Measurements from ENCODE around the gene PALLD. TPM values are rescaled to one million over a fixed set of nuclear protein-coding genes. Genes with fewer than 3 reads are reported as not detected.

Gene PALLD
- polyA plus RNA-seq, 3 donors: 6.1 to 11.8 (median 9.9) TPM

- no peaks in the 10 kb centered on the region for H3K27me3 ChIP-seq (ENCODE audit: control insufficient read depth in 2 of 2, insufficient read depth in 2 of 2, low read length in 2 of 2)
- no peaks in the 10 kb centered on the region for H4K20me1 ChIP-seq (ENCODE audit: insufficient read depth, low read length)
- H3K36me3 ChIP-seq (replicated peaks in 1 of 2; ENCODE audit: control insufficient read depth in 1 of 2, insufficient read depth in 2 of 2, low read length in 2 of 2): no peaks in the 10 kb centered on the region
- H3K36me3 Mint-ChIP-seq: no peaks in the 10 kb centered on the region
- H3K9ac ChIP-seq (ENCODE audit: insufficient read depth, low read length, poor library complexity, severe bottlenecking): no peak overlapping the region
- H3K4me1 ChIP-seq (ENCODE audit: control insufficient read depth in 1 of 2, insufficient read depth in 2 of 2, low read length in 2 of 2): no peaks in the 10 kb centered on the region
- peaks cover 3% of the 10 kb centered on the region for H3K4me1 Mint-ChIP-seq
- H3K4me3 Mint-ChIP-seq: no peak overlapping the region
- TF ChIP-seq CTCF (IDR thresholded peaks at IDR 0.05): no peak
- peaks cover 0 to 3% (median 2%) of the 10 kb centered on the region in 3 donors for H3K27me3 Mint-ChIP-seq (ENCODE audit: low read depth in 3 of 3)
- H3K79me2 ChIP-seq (ENCODE audit: insufficient read depth, low read length): no peaks in the 10 kb centered on the region
- DNase-seq: no peak
- H3K9me3 ChIP-seq (replicated peaks in 1 of 2; ENCODE audit: control insufficient read depth in 1 of 2, insufficient read depth in 1 of 2, low read length in 2 of 2): no peaks in the 10 kb centered on the region
- intact Hi-C loops (cut with micrococcal nuclease): loop anchor here in 1 of 2 donors (10.0 kb wide), 1 partner anchor 369 kb away; no protein-coding TSS in a partner anchor
- no peak overlapping the region for H3K4me3 ChIP-seq (replicated peaks in 1 of 3; ENCODE audit: low read depth in 2 of 3, low read length in 3 of 3)
- H3K9me3 Mint-ChIP-seq: peaks cover 0 to 3% (median 0%) of the 10 kb centered on the region in 7 donors
- H3K27ac ChIP-seq (ENCODE audit: low read depth in 1 of 2, low read length in 2 of 2): no peak overlapping the region
- no peak overlapping the region for H3K27ac Mint-ChIP-seq
- WGBS (ENCODE audit: insufficient coverage): 100% methylated on average over 1 of the region's 8 CpGs
- no peak overlapping the region for H3K4me2 ChIP-seq (replicated peaks; ENCODE audit: extremely low read depth, low read length, poor library complexity, severe bottlenecking)
- H2AFZ ChIP-seq (ENCODE audit: insufficient read depth, low read depth, low read length, poor library complexity, severe bottlenecking): no peak overlapping the region
Observed at GRCh38 chr4:168553714-168554370, 57.0 kb downstream of the PALLD start.

GRCh38 chr4:168555437-168555836 is 58.6 kb downstream of the PALLD start:
- H3K9ac ChIP-seq (ENCODE audit: insufficient read depth, low read length, poor library complexity, severe bottlenecking): no peak overlapping the region
- H3K36me3 ChIP-seq (replicated peaks in 1 of 2; ENCODE audit: control insufficient read depth in 1 of 2, insufficient read depth in 2 of 2, low read length in 2 of 2): no peaks in the 10 kb centered on the region
- H3K4me3 ChIP-seq (replicated peaks in 1 of 3; ENCODE audit: low read depth in 2 of 3, low read length in 3 of 3): no peak overlapping the region
- H3K4me2 ChIP-seq (replicated peaks; ENCODE audit: extremely low read depth, low read length, poor library complexity, severe bottlenecking): no peak overlapping the region
- H3K4me1 ChIP-seq (ENCODE audit: control insufficient read depth in 1 of 2, insufficient read depth in 2 of 2, low read length in 2 of 2): no peaks in the 10 kb centered on the region
- intact Hi-C loops (cut with micrococcal nuclease): loop anchor here in 1 of 2 donors (10.0 kb wide), 1 partner anchor 371 kb away; no protein-coding TSS in a partner anchor
- H3K27me3 ChIP-seq (ENCODE audit: control insufficient read depth in 2 of 2, insufficient read depth in 2 of 2, low read length in 2 of 2): no peaks in the 10 kb centered on the region
- no peaks in the 10 kb centered on the region for H3K79me2 ChIP-seq (ENCODE audit: insufficient read depth, low read length)
- H3K9me3 Mint-ChIP-seq: peaks cover 0 to 3% (median 0%) of the 10 kb centered on the region in 7 donors
- H3K27ac Mint-ChIP-seq: no peak overlapping the region
- no peak overlapping the region for H2AFZ ChIP-seq (ENCODE audit: insufficient read depth, low read depth, low read length, poor library complexity, severe bottlenecking)
- H3K36me3 Mint-ChIP-seq: no peaks in the 10 kb centered on the region
- DNase-seq: no peak
- peaks cover 0 to 3% (median 2%) of the 10 kb centered on the region in 3 donors for H3K27me3 Mint-ChIP-seq (ENCODE audit: low read depth in 3 of 3)
- peaks cover 3% of the 10 kb centered on the region for H3K4me1 Mint-ChIP-seq
- H3K9me3 ChIP-seq (replicated peaks in 1 of 2; ENCODE audit: control insufficient read depth in 1 of 2, insufficient read depth in 1 of 2, low read length in 2 of 2): no peaks in the 10 kb centered on the region
- H4K20me1 ChIP-seq (ENCODE audit: insufficient read depth, low read length): no peaks in the 10 kb centered on the region
- no peak overlapping the region for H3K4me3 Mint-ChIP-seq
- TF ChIP-seq CTCF (IDR thresholded peaks at IDR 0.05): no peak
- 100% methylated on average over 4 of the region's 5 CpGs for WGBS (ENCODE audit: insufficient coverage)
- no peak overlapping the region for H3K27ac ChIP-seq (ENCODE audit: low read depth in 1 of 2, low read length in 2 of 2)

All from CD14-positive monocyte (primary cell).